NCI-H524 treated with DMSO at 0.1 percent for 48 hours (cell line): ENCODE measurements around the gene SHFL.

Source experiments
- DNase-seq: peaks from one replicate; lab custom pipeline; 2025; lab: John Stamatoyannopoulos, UW

Gene SHFL

GRCh38 chr19:10085641-10086590 lies at the start of gene SHFL:
Gene SHFL, plus strand, starts transcription at chr19:10086317. Its CDS starts 111 bp downstream, at chr19:10086428.
- DNase-seq: no peak

DNA sequence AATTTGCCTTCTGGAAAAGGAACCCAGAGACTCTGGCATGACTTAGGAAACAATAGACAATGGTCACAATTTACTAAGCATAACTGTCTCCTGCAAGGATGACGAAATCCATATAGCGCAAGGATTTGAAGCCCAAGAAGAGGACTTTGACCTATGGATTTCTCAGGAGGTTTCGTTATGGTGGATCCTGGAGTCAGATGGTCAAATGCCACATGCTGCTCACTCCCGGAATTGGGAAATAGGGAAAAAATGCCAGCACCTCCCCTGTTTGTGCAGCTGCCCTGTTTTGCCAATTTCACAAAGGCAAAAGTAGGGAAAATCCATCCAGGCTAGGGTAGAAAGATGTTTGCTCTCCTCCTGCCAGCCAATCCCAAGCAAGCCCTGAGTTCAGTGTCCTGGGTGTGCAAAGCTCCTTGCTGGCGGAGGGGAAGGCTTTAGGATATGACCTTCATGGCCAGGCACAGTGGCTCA lies 49.5 kb upstream of the SHFL start:
- no peak for DNase-seq

DNA sequence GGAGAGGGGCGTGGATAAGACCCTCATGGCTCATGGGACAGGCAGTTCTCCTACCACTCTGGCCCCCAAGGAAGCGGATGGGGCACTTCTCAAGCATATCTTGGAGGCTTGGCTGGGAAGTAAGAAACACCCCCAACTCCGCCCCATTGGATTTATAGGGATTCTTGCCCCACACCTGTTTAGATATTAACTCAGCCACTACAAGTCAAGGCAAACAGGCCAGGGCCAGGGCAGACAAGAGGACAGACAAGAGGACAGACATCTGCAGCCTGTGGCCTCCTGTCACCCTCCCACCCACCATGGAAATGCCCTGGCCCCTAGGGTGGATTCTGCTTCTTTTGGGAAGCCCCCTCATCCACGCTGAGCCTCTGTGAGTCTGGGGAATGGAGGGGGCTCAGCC lies 48.8 kb upstream of the SHFL start:
- DNase-seq: no peak

DNA sequence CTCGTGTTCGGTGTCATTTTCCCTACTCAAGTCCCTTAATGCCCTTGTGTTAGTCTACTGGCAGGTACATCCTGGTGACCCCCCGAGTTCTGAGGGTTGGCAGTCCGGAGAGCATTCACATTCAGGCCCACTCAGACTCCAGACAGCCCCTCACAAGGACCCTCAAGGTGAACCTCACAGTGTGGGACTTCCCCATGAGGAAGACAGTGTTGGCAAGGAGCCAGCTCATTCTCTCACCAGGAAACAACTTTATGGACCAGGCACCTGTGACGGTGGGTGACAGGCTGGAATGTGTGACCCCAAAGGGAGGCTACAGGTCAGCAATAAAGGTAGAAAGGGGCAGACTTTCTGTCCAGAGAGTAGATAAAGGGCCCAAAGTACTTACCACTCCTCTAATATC lies 48.3 kb upstream of the SHFL start:
- DNase-seq: no peak

GRCh38 chr19:10043286-10043927 lies 42.7 kb upstream of the SHFL start:
- no peak for DNase-seq

DNA sequence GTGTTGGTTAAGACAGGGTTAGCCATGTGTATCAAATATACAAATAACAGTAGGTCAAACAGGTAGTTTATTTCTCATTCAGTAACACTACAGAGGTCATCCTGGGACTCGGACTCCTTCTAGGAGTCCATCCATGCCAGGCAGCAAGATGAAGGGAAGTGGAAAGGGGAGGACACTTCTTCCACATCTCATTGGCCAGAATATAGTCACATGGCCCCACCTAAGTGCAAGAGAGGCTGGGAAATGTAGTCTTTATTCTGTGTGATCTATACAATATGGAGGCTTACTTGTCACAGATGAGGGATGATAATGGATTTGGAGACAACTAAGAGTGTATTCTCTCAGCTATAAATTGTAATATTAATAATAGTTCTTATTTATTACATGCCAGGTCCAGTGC lies 41.7 kb upstream of the SHFL start:
- DNase-seq: no peak

DNA sequence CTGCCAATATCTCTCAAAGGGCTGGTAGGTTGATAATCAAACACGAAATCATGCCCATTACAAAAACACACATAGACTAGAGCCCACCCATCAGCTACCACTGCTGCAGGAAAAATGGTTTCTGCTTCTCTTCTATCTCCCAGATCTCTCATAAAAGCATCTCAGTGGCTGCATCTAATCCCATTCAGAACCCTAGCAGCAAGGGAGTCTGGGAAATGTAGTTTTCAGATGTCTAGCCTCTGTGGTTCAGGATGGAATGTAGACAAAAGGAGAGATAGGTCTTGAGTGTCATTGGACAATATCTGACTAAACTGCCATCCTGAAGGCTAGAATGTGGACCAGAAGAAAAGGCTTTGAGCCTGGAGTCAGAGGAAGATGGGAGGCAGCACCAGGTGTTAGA lies 40.7 kb upstream of the SHFL start:
- no peak for DNase-seq

GRCh38 chr19:10049626-10050025 lies 36.5 kb upstream of the SHFL start:
- DNase-seq: no peak

GRCh38 chr19:10052602-10053360 lies 33.3 kb upstream of the SHFL start:
- DNase-seq: no peak

DNA sequence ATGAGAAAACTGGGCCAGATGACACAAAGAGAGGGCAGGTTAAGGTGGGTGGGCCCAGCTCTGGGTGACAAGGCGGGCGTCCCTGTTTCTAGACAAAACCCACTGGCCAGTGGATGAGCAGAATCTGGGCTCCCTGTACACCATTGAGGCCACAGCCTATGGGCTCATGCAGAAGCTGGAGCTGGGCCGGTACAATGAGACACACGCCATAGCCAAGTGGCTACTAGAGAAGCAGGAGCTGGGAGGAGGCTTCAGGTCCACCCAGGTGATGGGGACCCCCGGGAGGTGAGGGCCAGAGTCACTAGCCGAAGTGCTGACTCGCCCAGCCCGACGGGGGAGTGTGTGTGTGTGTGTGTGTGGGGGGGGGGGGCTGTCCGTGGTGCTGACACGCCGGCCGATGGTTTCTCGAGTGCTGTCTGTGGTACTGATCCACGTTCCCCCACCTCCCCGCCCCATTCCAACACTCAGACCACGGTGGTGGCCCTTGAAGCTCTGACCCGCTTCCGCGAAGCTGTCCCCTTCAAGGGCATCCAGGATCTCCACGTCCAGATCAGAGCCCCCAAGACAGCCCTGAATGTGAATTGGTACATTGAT lies 24.3 kb upstream of the SHFL start:
- DNase-seq: no peak

DNA sequence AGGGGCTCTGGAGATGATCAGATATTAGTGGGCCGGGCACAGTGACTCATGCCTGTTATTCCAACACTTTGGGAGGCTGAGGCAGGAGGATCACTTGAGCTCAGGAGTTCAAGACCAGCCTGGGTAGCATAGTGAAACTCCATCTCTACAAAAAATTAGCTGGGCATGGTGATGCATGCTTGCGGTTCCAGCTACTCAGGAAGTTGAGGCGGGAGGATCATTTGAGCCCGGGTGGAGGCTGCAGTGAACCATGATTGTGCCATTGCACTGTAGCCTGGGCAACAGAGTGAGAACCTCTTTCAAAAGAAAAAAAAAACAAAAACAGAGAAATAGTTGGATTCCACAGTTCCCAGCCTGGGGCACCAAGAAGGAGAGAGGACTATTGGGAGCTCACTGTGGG lies 17.9 kb upstream of the SHFL start:
- DNase-seq: no peak

DNA sequence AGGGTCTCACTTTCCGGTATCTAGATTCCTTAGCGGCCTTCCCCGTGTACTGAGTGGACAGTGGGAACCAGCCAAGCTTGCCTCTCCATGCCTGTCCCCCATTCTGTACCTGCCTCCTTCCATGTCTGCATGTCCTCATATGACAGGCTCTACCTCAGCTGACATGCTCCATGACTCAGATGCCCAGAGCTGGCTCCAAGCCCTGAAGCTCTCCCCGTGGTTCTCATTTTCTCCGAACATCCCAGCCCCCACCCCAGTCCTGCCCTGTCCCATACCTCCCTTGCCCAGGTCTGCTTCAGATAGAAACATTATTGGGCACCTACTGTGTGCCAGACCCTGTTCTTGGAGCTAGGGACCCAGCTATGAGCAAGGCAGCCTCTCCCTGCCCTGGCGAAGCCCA lies 17.1 kb upstream of the SHFL start:
- DNase-seq: no peak

DNA sequence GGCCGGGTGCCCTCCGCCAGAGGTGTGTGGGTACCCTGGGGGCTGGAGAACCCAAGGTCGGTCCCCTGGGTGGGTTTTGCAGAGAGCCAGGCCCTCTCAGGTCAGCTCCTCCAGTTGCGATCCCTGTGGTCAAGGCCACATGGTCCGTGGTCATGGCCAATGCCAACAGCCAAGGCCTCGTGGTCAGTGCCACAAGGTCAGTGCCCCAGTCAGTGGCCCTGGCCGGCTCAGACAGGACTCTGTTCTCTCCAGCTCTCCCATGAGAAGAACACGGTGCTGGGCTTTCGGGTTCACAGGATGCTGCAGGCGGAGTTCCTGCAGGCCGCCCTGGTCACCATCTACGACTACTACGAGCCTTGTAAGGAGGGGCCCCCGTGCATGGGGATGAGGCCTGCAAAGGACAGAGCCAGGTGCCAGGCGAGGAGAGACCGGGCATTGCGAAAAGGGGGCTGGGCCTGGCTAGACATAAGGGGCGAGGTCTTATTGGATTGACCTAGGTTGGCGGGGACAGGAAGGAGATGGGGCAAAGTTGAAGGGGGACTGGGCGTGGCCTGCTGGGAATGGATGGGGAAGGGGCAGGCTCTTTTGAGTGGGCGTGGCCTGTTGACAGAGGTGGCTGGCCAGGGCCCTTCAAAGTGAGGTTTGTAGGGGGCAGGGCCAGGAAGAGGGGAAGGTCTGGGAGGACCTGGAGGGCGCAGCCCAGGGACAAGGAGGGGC lies 15.2 kb upstream of the SHFL start:
- DNase-seq: no peak

DNA sequence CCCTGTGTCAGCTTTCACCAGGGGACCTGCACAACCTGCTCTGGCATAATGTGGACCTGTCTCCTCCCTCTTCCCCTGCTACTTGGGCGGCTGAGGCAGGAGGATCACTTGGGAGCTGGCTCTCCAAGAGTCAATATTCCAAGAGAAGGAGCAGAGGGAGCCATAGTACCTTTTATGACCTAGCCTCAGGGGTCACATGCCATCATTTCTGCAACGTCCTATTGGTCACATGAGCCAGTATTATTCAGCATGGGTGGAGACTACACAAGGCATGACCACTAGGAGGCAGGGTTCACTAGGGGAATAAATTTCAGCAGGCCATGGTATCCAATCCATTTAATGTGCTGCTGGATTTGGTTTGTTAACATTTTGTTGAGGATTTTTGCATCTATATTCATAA lies 12.0 kb upstream of the SHFL start:
- no peak for DNase-seq

DNA sequence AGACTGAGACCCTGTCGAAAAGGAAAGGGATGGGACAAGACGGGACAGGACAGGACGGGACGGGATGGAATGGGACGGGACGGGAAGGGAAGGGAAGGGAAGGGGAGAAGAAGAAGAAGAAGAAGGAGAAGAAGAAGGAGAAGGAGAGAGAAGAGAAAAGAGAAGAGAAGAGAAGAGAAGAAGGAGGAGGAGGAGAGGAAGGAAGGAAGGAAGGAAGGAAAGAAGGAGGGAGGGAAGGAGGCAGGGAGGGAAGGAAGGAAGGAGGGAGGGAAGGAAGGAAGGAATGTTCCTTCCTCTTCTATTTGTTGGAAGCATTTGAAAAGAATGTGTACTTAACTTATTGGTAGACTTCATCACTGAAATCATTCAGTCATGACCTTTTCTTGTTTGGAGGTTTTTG lies 9.6 kb upstream of the SHFL start:
- DNase-seq: no peak

- no peak for DNase-seq
These were observed 7.8 kb upstream of the SHFL start for GRCh38 chr19:10078329-10078728.

- DNase-seq: no peak
These were observed 7.1 kb upstream of the SHFL start for GRCh38 chr19:10079031-10079453.

DNA sequence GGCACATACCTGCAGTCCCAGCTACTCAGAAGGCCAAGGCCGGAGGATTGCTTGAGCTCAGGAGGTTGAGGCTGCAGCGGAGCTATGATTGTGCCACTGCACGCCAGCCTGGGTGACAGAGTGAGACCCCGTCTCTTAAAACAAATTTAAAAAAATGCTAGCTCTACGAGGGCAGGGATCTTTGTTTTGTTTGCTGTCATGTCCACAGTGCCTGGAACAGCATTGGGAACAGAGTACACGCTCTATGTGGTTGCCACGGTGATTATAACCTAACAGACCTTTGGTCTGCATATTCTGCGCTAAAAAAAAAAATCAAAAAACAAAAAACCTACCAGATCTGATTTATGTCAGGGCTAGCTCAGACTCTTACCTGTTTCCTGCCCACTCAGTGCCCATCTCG lies 2.2 kb upstream of the SHFL start:
- DNase-seq: no peak

- DNase-seq: no peak
These were observed 1.3 kb upstream of the SHFL start for GRCh38 chr19:10084803-10085202.

GRCh38 chr19:10086591-10087192 lies 575 bp downstream of the SHFL start:
- no peak for DNase-seq
